Spleen (tissue), 7 donors: Measurements from ENCODE around the gene PNO1.

ENCODE experiments used
- CTCF ChIP-seq, 11 experiments: fragments of 200-600 bp in 7 of 11; fragments of 450-650 bp in 4 of 11; sonication (generic) in 4 of 11; IDR thresholded peaks in 8 of 11; conservative IDR thresholded peaks in 3 of 11; 1 replicate in 7 of 11; 2 replicates in 4 of 11; pipeline versions ENCODE4 v1.4.0 to v1.8.0; 2016 to 2021; ENCODE audit warnings: antibody characterized with exemption in 11 of 11, inconsistent platforms in 4 of 11, mild to moderate bottlenecking in 1 of 11
- POLR2A ChIP-seq, 3 donors: fragments of 450-650 bp; IDR thresholded peaks; one replicate each; pipeline ENCODE4 v1.5.1; 2017; ENCODE audit warnings: antibody characterized with exemption in 3 of 3, mild to moderate bottlenecking in 1 of 3
- donor health status: DM: no; HTN: no; CAD: no; lungs with moderate emphysema.
- donor health status: DM: no; HTN: no; CAD: no.
- donor health status: DM: no; HTN: no; CAD: no.

- TF ChIP-seq CTCF (IDR thresholded peaks at IDR 0.05 in 8 of 11, conservative IDR thresholded peaks at IDR 0.05 in 3 of 11) (no peak), POLR2A (IDR thresholded peaks at IDR 0.05) (no peak)
Observed at GRCh38 chr2:68125821-68126220, 31.9 kb upstream of the PNO1 start.
